GM18511 (cell line): ENCODE data around the gene C1QL1.

ENCODE experiments used
- ATAC-seq: cut with Tn5 transposase; IDR thresholded peaks from one replicate; pipeline ENCODE4 v1.9.1; 2021; ENCODE audit warnings: mild to moderate bottlenecking, moderate library complexity; ENCODE audit not compliant: unreplicated experiment

The C1QL1 gene

DNA sequence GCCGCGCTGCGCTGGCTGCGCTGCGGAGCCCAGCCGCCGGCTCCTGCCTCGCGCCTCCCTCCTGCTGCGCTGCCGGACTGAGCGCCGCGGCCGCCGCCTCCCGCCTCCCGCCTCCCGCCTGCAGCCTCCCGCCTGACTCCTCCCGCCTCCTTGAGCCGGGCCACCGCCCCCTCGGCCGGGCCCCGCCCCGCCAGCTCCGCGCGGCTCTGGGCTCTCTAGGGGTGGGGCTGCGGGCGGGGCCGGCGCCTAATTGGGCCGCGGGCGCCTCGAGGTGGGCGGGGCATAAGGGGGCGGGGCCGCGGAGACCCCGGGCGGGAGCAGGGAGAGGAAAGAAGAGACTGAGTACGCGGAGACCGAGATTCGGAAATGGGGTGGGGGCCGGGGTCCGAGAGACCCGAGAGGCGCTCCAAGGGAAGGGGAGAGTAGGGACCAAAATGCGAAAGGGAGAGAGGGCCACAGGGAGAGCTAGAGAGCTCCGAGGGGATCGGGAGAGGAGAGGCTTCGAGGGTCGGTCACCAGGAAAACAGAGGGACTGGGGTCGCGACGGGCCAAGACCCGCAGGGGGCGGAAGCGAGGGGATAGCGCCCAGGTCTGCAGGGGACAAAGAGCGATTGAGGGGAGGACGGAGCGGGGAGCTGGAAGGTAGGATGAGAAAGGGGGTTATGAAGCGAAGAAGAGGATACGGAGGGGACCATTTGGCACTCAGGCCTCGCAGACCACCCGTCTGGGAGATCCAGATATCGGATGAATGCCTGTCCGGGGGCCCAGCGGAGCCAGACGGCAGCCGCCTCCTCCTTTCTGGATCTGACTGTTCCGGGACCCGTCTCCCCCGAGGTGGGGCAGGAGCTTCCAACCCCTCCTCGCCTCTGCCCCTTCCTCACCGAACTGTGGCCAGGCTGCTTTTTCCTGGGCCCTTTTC lies at the start of gene C1QL1:
C1QL1 (minus strand) TSS at position 79 of the 919 bp plus-strand sequence. CDS start 255 bp downstream, outside the sequence.
- ATAC-seq, result peak; percentile 78

GRCh38 chr17:45016823-45017222 lies 48.7 kb upstream of the C1QL1 start:
- ATAC-seq, result no peak

- no peak for ATAC-seq
These were observed 48.1 kb upstream of the C1QL1 start for GRCh38 chr17:45016237-45016636.

DNA sequence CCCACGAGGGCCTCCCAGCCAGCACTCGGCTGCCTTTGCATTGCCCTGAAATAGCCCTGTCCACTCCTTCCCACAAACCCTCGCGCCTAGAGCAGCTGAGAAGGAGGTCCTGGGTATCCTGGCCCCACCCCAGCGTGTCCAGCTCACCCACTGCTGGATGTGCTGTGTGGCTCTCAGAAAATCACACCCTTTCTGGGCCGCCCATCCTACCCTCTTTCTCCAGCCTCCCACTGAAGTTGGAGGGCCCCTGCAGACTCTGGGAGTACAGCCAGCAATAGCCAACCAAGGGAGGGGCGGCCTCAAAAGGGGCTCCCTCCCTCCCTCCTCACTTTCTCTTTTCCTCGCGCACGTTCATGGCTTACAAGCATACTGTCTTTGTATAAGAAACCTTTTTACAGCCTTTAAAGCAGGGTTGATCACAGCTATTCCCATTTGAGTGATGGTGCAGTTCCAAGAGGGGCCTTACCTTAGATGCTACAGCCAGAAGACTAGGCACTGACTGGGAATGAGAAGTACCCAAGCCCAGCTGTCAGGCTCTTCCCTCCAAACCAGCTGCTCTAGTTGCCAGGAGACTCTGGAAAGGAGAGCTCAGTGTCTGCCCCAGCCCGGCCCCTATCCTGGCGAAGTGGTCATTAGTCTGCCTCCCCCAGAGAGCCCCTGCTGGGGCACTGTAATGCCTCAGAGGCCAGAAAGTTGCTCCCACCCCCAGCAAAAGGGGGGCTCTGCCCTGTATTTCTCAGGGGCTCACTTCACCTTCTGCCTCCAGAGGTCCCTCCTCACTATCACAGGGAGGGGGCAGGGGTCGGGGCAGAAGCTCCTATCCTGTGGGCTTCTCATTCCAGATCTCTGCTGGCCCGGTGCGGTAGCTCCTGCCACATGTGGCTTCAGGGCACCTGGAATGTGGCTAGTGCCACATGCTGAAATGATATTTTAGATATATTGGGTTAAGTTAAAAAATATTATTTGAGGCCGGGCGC lies 45.2 kb upstream of the C1QL1 start:
- ATAC-seq, result no peak

- no peak for ATAC-seq
These were observed 43.7 kb upstream of the C1QL1 start for GRCh38 chr17:45011767-45012166.

GRCh38 chr17:45009676-45010467 lies 41.8 kb upstream of the C1QL1 start:
- ATAC-seq, result no peak

- no peak for ATAC-seq
These were observed 40.1 kb upstream of the C1QL1 start for GRCh38 chr17:45008216-45008615.

GRCh38 chr17:45006927-45007461 lies 38.9 kb upstream of the C1QL1 start:
- ATAC-seq, result no peak

DNA sequence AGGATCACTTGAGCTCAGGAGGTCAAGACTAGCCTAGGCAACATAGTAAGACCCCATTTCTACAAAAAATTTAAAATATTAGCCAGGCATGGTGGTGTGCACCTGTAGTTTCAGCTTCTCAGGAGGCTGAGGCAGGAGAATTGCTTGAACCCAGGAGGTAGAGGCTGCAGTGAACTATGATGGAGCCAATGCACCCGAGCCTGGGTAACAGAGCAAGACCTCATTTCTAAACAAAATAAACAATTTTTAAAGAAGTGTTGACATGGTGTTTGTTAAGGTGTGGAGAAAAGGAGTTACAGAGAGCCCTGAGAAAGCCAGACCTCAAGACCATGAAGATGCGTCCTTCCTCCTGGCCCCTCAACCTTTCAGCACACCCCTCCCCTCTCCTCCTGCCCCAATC lies 37.6 kb upstream of the C1QL1 start:
- no peak for ATAC-seq

DNA sequence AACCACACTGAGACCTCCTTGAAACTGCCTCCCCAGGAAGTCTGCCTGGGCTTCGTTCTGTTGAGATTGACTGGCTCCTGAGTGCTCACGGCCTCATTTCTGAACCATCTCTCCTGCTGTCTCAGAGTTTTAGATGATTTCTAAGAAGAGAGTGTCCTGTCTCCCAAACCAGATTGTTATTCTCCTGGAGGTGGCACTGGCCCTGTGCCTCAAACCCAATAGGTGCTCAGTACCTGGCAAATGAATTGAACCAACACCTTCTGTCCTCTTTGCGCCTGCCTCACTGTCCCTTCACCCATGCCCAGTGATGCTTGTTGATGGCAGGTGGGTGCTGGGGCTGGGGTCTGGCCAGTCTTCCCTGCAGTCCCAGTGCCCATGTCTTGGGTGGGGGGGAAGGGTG lies 36.3 kb upstream of the C1QL1 start:
- no peak for ATAC-seq

- no peak for ATAC-seq
These were observed 35.8 kb upstream of the C1QL1 start for GRCh38 chr17:45003877-45004276.

DNA sequence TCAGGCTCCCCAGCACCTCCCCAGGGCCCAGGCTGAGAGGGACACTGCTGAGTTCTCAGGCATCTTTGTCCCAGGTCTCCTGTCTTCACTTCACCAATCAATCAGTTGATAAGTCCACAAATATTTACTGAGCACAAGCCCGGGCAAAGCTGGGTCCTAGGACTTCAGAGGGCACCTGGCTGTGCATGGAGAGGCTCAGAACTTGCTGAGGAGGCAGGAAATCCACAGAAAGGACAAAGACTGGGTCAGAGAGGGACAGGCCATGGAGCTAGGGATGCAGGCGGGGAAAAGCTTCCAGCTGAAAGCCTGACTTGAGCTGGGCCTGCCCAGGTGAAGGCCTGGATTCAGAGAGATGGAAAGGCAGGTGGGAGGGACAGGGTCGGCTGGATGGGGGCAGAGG lies 33.2 kb upstream of the C1QL1 start:
- ATAC-seq, result no peak

- no peak for ATAC-seq
These were observed 31.3 kb upstream of the C1QL1 start for GRCh38 chr17:44999433-44999832.

DNA sequence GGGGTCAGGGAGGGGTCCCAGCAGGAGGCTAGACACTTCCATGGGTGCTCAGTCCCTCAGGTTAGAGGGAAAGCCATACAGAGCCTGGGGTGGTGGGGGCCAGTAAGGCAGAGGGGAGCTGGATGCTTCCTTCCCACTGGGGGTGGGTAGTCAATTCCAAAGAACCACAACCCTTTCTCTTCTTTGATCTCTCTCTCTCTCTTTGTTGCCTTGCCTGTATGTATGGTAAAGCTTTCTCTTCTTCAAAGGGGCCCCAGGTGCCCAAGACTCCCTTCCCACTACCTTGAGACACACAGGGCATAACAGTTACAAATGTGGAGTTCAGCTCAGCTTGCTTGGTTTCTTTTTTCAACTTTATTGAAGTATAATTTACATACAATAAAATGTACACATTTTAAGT lies 30.5 kb upstream of the C1QL1 start:
- ATAC-seq, result no peak

GRCh38 chr17:44997733-44998520 lies 29.8 kb upstream of the C1QL1 start:
- no peak for ATAC-seq

DNA sequence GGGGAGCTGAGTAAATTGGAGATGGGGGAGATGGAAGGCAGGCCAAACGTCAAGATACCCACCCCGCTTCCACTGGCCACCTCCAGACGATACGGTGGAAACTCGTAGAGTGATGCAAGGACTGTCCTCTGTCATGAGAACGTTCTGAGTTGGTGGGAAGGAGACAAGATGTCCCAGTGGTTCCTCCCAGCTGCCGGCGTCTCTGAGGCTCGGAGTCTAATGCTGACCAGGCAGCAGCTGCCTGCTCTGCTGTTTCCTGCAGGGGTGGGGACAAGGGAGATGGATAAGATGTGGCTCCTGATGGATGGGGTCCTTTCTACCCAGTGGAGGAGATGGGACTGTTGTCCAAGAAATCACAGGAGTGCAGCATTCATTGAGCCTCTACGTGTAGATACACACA lies 28.2 kb upstream of the C1QL1 start:
- ATAC-seq, result no peak

- ATAC-seq, result no peak
These were observed 27.4 kb upstream of the C1QL1 start for GRCh38 chr17:44995436-44996001.

DNA sequence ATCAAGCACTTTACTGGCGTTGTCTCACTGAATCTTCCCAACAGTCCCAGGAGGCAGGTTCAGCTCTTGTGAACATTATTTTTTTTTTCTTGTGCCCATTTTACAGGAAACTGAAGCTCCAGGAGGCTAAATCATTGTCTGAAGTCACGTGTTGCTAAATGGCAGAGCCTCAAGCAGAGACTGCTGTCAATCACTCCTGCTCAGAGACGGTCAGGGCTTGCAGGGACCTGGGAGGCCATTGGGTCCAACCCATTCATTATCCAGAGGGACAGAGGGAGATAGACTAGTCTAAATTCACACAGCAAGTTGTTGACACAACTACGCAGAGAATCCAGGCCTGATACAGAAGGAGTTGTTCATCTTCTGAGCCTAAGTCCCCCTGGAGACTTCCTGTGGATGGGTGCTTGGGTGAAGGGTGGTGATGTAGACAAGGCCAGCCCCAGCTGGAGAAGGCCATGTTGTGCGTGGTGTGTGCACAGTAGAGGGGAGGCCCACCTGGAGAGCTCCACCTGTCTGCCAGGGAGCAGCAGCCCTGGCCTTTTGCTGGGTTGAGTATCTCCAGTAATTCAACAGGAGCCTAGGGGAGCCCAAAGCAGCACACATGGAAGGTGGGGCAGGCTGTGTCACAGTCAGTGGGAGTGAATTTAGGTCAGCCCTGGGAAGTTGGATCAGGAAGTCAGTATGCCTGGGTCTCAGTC lies 24.3 kb upstream of the C1QL1 start:
- ATAC-seq, result no peak

GRCh38 chr17:44990994-44991393 lies 22.9 kb upstream of the C1QL1 start:
- no peak for ATAC-seq
